ENCODE results near the gene SP110.
"Not testable (repeated sequence)": the region's sequence is repeated elsewhere in the genome, so short reads cannot be mapped to it uniquely, and the experiment has no call there.

SP110 gene

GRCh38 chr2:230219419-230220331 lies at the start of gene SP110:
TSS of gene SP110 (minus strand) at chr2:230219984. CDS start at chr2:230216927, 3,057 bp downstream.
- DNase-seq: peak; percentile 82

DNA sequence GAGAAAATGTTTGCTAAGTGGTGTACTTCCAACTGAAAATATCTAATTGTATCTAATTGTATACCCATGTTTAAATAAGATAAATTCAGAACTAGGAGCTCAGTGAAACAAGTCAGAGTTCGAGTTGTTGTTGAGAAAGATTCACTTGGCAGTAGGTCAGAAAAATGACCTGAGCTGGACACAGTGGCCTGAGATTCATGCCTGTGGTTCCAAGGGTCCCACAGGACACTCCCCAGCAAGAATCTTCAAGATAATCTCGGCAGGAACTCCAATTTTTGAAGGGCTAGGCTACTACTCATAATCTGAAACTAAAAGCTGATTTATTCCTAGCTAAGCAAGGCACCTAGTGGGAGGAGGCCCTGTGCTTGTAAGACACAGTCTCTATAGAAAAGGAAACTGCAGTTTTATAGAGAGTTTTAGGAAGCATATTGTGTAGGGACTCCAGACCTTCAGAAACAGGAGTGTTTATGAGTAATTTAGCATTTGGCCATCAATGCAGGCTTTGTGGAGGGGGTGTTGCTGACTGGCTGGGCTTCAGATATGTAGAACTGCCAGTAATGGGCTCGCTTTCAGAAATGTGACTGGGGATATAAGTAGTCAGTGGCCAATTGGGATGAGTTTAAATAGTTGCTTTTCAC lies 48.9 kb upstream of the SP110 start:
- DNase-seq: no peak

DNA sequence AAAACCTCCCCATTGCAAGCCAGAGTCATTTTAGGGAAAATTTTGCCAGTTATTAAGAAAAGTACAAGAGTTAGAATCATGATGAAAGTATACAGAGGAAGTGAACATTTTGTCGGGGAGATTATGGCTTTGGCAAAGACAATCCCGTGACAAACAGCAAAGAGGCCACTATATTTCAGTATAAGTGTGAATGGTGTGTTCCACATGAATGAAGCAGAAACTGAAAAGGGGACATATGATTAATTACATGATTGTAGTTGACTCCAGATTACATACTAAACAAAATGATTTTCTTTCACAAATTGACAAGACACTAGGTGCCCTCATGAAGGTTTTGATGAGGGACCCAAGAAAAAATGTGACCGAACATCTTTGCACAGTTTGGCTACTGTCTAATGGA lies 47.8 kb upstream of the SP110 start:
- DNase-seq: no peak

DNA sequence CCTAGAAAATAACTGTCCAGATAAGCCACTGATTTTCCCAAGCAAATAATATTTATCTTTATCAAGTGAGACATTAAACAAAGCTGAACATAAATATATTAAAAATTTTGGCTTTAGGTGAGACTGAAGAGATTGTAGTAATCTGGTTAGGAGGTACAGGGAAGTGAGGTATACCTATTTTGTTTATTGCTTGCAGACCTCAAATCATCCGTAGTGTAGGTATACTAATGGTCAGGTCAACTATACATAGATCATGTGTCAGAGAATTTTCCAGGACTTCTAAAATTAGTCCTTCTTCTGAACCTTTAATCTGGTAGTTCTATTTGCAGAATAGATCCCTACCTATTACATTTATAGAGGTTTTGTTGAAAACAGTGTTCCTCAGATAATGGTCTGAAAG lies 47.3 kb upstream of the SP110 start:
- no peak for DNase-seq

DNA sequence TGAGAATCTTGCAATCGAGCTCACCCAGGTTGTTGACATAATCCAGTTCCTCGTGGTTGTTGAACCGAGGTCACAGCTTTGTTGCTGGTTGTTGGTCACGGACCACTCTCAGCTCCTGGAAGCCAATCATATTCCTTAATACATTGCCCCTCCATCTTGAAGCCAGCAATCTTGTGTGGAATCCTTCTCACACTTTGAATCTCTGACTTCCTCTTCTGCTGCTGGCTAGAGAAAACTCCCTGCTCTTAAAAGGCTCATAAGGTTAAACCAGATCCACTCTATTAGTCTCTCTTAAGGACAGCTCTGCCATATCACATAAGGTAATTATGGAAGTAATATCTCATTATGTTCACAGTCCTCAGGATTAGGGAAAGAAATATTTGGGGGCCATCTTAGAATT lies 46.9 kb upstream of the SP110 start:
- no peak for DNase-seq

DNA sequence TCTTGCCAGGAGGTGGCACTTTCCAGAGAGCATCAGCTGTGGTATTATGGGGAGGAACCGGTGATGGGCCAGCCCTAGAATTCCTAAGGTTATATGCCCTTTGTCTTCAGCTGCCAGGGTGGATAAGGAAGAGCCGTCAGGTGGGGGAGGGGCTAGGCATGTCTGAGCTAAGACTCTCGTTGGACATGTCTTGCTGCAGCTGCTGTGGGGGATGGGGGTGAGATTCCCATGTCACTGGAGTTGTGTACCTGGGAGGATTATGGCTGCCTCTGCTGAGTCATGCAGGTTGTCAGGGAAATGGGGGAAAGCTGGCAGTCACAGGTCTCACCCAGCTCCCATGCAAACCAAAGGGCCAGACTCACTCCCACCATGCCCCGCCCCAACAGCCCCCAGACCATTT lies 45.2 kb upstream of the SP110 start:
- DNase-seq: not testable (repeated sequence)

GRCh38 chr2:230262246-230262645 lies 42.5 kb upstream of the SP110 start:
- peak; percentile 35 for DNase-seq

DNA sequence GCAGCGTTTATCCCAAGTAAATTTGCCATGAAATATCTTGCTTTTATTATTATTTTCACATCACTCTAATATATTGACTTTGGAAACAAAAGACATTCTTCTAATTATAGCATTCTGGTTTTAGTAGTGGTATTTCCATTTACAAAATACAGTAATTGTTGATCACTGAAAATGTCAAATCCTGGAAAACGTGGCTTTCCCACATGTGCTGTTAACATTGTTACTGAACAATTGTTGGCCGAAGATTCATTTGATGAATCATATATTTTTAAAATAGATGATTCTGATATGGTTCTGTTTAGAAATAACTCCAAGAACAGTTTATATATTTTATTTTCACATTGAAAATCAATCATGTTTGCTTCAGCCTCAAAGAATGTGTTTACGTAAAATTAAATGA lies 38.7 kb upstream of the SP110 start:
- DNase-seq: no peak

DNA sequence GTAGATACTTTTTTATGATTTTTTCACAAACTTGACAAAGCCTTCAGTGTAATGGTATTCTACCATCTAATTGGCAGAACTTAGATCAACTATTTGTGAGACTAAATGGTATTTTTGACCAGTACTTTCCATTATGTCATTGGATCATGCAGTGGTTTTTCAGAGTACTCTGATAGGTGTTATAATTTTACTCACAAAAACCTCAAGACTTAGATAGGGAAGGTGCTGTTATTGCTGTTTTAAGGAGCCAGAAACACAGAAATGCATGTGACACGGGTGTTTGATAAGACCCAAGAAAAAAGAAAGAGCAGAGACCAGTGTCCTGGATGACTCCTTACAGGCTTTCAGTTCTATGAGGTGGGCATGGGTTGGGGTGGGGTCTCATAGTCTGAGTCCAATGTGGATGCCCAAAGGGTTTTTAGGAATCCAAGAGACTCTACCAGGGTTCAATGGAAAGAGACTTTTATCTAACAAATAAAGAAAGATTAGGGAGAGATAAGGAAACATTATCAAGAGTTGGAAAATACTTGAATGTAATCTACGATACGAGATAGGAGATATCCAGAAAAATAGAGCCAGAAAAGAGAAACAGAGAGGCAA lies 37.0 kb upstream of the SP110 start:
- DNase-seq: no peak

DNA sequence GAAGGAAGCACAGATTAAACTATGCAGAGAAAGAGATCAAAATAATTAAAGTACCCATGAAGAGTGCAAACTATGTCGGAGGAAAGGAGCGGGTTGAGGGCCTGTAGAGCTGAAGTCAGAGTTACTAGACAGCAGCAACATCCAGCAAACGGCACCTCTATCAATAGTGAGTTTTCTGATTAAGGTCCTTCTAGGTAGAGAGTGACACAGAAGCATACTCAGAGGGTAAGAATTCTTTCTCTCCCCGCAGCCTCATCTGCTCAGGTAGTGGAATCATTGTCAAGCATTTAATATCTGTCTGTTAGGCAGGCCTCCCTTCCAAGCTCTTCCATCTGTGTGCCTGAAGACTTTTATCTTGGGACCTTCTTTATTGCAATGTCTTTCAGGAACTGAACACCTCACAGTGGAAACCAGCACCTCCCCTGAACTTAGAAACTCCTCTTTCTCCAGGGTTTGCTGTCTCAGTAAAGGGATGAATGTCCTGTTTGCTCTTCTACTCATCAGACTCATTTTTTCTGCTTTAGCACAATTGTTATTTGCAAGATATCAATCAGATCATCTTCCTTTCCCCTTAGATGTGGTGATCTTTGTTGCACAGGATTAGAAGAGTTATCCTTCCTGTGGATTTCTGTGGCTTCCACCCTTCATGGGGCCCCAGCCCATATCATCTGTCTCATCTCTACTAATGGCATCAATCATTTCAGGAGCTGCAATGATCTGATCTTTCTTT lies 34.5 kb upstream of the SP110 start:
- DNase-seq: peak; percentile 56

- DNase-seq: no peak
These were observed 30.4 kb upstream of the SP110 start for GRCh38 chr2:230250231-230250630.

- DNase-seq: no peak
These were observed 26.4 kb upstream of the SP110 start for GRCh38 chr2:230246206-230246605.

GRCh38 chr2:230244211-230244610 lies 24.4 kb upstream of the SP110 start:
- DNase-seq: no peak

DNA sequence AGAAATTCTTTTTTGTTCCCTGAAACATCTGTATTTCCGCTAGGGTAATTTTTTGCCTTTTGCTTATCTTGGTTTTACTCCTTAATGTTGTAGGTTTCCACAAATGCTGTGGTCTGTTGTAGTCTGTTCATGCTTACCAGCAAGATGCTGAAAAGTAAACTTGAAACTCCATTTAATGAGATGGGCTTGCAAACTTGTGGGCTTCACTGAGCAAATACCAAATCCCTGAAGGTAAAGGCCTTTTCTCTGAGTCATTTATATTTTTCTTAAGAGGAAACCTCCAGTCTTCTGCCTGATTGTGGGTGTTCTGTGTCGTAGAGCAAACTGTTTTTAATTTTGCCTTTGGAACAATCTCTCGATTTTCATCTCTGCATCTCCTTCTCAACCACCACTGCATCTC lies 15.1 kb upstream of the SP110 start:
- no peak for DNase-seq

GRCh38 chr2:230234122-230234722 lies 14.4 kb upstream of the SP110 start:
- no peak for DNase-seq

GRCh38 chr2:230231251-230231650 lies 11.5 kb upstream of the SP110 start:
- no peak for DNase-seq

GRCh38 chr2:230230496-230231200 lies 10.9 kb upstream of the SP110 start:
- DNase-seq: no peak

GRCh38 chr2:230230087-230230486 lies 10.3 kb upstream of the SP110 start:
- no peak for DNase-seq

- peak; percentile 38 for DNase-seq
These were observed 7.4 kb upstream of the SP110 start for GRCh38 chr2:230227216-230227615.

- DNase-seq: peak; percentile 39
These were observed 6.3 kb upstream of the SP110 start for GRCh38 chr2:230226051-230226551.

DNA sequence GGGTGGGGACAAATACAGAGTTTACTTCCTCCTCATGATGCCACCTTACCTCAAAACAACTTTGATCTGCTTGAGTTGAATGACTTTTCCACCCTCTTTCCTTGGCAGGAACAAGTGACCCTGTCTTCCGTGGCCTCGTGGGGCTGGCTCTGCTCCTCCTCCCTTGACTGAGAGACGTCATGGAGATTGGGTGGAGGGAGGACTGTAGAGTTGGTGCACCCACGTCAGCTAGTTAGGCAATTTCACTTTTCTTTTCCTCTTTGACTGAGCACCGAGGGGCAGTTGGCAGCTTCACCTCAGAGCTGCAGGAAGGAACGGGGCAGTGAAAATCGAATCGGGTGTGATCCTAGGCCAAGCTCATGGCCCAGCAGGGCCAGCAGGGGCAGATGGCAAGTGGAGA lies 5.7 kb upstream of the SP110 start, which contains the start of gene SP140:
Gene SP140 (plus strand): TSS at position 251 of the 400 bp plus-strand sequence. CDS start 109 bp downstream, at position 360.
- DNase-seq: peak; percentile 90

DNA sequence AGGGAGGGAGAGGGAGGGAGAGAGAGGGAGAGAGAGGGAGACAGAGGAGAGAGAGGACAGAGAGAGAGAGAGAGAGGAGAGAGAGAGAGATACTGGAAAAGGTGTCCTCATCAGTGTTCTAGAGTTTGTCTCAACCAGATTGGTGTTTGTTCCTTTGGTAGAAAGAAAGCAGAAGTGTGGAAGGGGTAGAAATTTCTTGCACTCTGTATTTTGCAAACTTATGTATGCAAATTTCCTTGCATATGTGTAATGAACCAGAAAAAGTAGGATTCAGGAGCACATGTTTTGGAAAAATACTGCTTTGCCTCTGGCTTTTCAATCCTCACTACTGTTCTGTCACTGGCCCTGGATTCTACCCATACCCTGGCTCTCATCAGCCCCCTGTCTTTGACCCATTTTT lies 4.7 kb upstream of the SP110 start:
- DNase-seq: no peak

Measured in CD4-positive, alpha-beta T cell treated with Interleukin-10 for 1 hour (primary cell).